Tibial artery (tissue), 4 donors: Measurements from ENCODE around the gene TRAF5.

ENCODE experiments used
- DNase-seq, 2 donors: peaks; one replicate each; pipeline ENCODE4 v3.0.0-alpha.2; 2019
- H3K27ac ChIP-seq, 2 donors: fragments of 200-600 bp; sonication (generic) in 1 of 2; 1 replicate in 1 of 2; 2 replicates in 1 of 2; pipeline ENCODE4 v1.5.1; 2018 to 2019; ENCODE audit warnings: mild to moderate bottlenecking in 1 of 2
- H3K27me3 ChIP-seq, 2 donors: fragments of 200-600 bp; sonication (generic) in 1 of 2; one replicate each; pipeline versions ENCODE4 v1.5.1 to v1.6.0; 2016 to 2019
- H3K36me3 ChIP-seq, 3 donors: fragments of 200-600 bp; sonication (generic) in 2 of 3; one replicate each; pipeline ENCODE4 v1.5.1; 2016 to 2019; ENCODE audit warnings: mild to moderate bottlenecking in 2 of 3
- H3K4me1 ChIP-seq, 4 donors: fragments of 200-600 bp; sonication (generic) in 2 of 4; 1 replicate in 3 of 4; 2 replicates in 1 of 4; pipeline ENCODE4 v1.5.1; 2016 to 2019
- H3K4me3 ChIP-seq, 2 donors: fragments of 200-600 bp; sonication (generic) in 1 of 2; 1 replicate in 1 of 2; 2 replicates in 1 of 2; pipeline ENCODE4 v1.5.1; 2018 to 2019; ENCODE audit warnings: mild to moderate bottlenecking in 2 of 2
- H3K9me3 ChIP-seq, 3 donors: fragments of 200-600 bp; sonication (generic) in 1 of 3; one replicate each; pipeline ENCODE4 v1.5.1; 2016 to 2019
- intact Hi-C: fragments of 100-400 bp; cut with DNase I; formaldehyde crosslinking; loops from one replicate; pipeline ENCODE4 v1.15.0; 2023; ENCODE audit warnings: low total_unique reads
- TF ChIP-seq, protein P1 (sequence below), 2 experiments: fragments of 200-600 bp in 1 of 2; fragments of 450-650 bp in 1 of 2; IDR thresholded peaks; one replicate each; pipeline ENCODE4 v1.5.1; 2017 to 2019; ENCODE audit warnings: antibody characterized with exemption in 2 of 2, mild to moderate bottlenecking in 1 of 2, moderate library complexity in 1 of 2

The TRAF5 gene

DNA sequence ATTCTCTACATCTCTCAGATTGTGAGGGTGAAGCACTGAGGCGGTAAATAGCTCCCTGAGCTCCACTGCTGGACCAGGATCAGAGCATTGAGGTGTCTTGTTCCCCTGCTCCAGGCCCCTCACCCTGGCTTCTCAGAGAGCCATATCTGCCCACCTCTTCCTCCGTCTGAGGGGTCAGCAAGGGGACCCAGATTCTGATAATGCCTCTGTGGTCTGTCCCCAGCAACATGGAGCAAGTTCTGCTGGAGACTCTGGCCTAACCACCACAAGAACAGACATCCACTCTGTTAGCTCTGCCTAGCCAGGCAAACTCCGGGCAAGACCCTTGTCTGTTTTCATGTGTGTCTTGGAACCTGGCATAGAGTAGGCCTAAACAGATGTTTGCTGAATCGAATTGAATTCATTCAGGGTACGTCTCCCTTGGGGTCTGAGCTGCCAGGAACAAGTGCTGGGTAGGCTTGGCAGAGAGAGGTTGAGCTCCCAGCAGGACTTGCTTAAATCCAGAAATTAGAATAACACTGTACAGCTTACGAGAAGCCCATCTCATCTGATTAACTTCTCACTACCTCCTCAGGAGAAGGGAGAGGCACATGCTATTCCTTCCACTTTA, 2.3 kb downstream of the TRAF5 start:
- Histone ChIP-seq H3K9me3 (no peaks in the 10 kb centered on the region), H3K4me1 (peaks cover 0 to 69% (median 49%) of the 10 kb centered on the region in 4 donors), H3K27ac (peak overlapping the region; percentile 95 to 97), H3K27me3 (no peaks in the 10 kb centered on the region), H3K36me3 (no peaks in the 10 kb centered on the region), H3K4me3 (peak overlapping the region; percentile 75 to 82)
- DNase-seq, result no peak
- TF ChIP-seq, protein P1, sequence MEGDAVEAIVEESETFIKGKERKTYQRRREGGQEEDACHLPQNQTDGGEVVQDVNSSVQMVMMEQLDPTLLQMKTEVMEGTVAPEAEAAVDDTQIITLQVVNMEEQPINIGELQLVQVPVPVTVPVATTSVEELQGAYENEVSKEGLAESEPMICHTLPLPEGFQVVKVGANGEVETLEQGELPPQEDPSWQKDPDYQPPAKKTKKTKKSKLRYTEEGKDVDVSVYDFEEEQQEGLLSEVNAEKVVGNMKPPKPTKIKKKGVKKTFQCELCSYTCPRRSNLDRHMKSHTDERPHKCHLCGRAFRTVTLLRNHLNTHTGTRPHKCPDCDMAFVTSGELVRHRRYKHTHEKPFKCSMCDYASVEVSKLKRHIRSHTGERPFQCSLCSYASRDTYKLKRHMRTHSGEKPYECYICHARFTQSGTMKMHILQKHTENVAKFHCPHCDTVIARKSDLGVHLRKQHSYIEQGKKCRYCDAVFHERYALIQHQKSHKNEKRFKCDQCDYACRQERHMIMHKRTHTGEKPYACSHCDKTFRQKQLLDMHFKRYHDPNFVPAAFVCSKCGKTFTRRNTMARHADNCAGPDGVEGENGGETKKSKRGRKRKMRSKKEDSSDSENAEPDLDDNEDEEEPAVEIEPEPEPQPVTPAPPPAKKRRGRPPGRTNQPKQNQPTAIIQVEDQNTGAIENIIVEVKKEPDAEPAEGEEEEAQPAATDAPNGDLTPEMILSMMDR (IDR thresholded peaks at IDR 0.05), result no peak
- intact Hi-C loops, result loop anchor here (5.0 to 10.0 kb wide), 3 partner anchors 183 to 326 kb away; no protein-coding TSS in a partner anchor

DNA sequence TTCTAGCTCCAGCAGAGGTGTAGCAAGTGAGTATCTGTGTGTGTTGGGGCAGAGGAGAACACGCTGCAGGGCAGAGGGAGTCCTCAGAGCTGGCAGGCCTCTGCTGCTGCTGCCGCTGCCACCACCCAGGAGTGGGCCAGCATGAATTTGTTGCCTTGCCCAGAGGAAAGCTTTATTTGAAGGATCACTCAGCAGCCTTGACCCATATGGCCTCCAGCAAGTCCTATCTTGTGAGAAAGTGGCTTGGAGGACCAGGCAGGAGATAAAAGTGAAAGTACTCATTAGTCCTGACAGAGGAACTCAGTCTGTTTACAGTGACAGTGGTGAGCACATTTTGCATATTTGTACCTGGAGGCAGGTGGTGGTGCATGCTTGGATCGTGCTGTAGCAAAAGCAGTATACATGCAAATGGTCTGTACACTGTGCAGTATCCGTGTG, 3.1 kb downstream of the TRAF5 start:
- DNase-seq, result no peak
- H3K4me1 ChIP-seq, result peaks cover 0 to 70% (median 49%) of the 10 kb centered on the region in 4 donors
- no peaks in the 10 kb centered on the region for H3K27me3 ChIP-seq
- intact Hi-C loops, result loop anchor here (5.0 to 10.0 kb wide), 3 partner anchors 183 to 325 kb away; no protein-coding TSS in a partner anchor
- no peaks in the 10 kb centered on the region for H3K36me3 ChIP-seq
- no peaks in the 10 kb centered on the region for H3K9me3 ChIP-seq
- peak overlapping the region; percentile 95 to 97 for H3K27ac ChIP-seq
- H3K4me3 ChIP-seq, result peak overlapping the region in 1 of 2 donors; percentile 82
- TF ChIP-seq, protein P1 (IDR thresholded peaks at IDR 0.05), result no peak

DNA sequence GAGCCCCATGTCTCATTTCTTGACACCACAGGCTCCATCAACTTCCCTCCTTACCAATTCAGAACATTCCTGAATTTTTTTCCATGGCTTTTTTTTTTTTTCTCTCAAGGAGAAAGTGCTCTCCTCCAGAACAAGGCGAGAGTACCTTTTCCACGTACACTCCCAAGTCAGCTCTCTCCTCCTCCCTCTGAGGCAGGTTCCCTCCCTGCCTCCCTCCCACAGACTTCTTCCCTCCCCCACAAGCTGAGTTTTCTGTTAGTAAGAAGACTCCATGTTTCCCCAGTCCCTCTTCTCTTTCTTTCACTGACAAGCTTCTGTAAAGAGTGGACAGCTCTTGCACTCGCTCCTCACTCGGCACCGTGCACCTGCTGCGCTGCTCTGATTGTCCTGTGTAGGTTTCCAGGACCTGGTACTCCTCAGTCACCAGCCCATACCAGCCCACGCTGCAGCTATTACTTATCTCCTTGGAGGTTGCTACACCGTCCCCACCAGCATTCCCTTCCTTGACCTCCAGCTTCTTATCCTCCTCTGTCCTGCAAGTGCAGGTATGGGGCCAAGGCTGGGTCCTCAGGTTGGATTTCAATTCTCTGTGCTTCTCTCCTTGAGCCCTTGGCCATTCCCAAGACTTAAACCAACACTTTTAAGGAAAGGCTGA, 3.8 kb downstream of the TRAF5 start:
- DNase-seq, result no peak
- H3K4me1 ChIP-seq, result peaks cover 0 to 75% (median 52%) of the 10 kb centered on the region in 4 donors
- H3K27ac ChIP-seq, result peak overlapping the region in 1 of 2 donors; percentile 97
- no peaks in the 10 kb centered on the region for H3K36me3 ChIP-seq
- TF ChIP-seq, protein P1 (IDR thresholded peaks at IDR 0.05), result no peak
- H3K4me3 ChIP-seq, result no peak overlapping the region
- no peaks in the 10 kb centered on the region for H3K27me3 ChIP-seq
- intact Hi-C loops, result no loop called here
- no peaks in the 10 kb centered on the region for H3K9me3 ChIP-seq

DNA sequence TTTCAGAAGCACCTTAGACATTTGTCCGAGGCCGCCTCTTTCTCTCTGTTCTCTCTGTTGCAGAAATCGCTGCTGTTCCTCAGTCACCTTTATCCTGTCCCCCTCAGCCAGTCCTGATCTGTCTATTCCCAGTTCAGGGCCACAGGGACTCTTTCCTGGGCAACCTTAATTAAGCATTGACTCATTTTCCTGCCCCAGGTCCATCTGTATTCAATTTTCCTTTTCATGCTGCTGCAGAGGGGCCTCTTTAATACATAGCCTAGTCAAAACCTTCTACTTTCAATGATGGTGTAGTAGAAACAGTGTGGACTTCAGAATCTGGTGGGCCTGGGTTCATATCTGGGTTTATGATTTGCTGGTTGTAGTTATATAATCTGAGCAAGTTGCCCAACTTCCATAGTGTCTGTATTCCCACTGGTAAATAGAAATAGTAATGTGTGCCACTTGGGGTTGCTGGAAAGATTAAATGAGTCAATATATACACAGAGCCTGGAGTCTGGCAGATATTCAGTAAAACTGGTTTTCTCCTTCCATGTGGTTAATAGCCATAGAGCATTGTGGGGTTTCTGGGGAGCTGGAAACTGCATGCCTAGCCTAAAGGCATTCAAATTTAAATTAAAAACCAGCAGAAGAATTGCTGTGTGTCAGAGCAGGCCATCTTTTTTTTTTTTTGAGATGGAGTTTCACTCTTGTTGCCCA, 4.5 kb downstream of the TRAF5 start:
- no peak for DNase-seq
- Histone ChIP-seq H3K27ac (no peak overlapping the region), H3K4me3 (no peak overlapping the region), H3K36me3 (no peaks in the 10 kb centered on the region), H3K4me1 (peaks cover 0 to 75% (median 57%) of the 10 kb centered on the region in 4 donors), H3K27me3 (no peaks in the 10 kb centered on the region), H3K9me3 (no peaks in the 10 kb centered on the region)
- intact Hi-C loops, result no loop called here
- TF ChIP-seq, protein P1 (IDR thresholded peaks at IDR 0.05), result no peak

DNA sequence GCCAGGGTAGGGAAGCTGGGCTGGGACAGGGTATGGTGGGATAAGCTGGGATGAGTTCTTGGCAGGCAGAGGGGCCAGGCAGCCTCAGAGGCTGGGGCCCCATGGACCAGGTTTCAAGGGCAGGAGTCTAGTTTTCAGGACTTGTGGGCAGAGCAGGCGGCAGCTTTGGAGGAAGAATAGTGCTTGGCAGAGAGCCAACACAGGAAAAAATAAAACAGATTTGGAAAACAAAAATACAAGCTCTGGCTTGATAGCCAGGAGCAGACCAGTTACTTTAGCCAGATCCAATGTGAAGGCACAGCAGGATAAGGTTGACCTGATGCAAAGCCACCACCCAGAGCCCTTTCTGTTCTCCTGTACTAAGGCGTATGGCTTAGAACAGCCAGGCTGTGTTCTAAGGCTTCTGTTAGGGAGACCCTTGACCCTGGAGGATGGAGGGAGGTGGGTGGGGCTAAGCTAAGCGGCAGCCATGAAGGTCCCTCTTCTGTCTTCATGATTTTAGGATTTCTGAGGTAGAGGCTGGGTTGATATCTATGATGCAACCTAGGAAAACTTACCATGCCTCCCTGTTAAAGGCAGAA, 5.5 kb downstream of the TRAF5 start:
- intact Hi-C loops, result no loop called here
- H3K27me3 ChIP-seq, result no peaks in the 10 kb centered on the region

More for the DNA sequence above, 5.5 kb downstream of the TRAF5 start:
- no peaks in the 10 kb centered on the region for H3K36me3 ChIP-seq
- H3K9me3 ChIP-seq, result no peaks in the 10 kb centered on the region
- TF ChIP-seq, protein P1 (IDR thresholded peaks at IDR 0.05), result no peak
- no peak overlapping the region for H3K4me3 ChIP-seq
- H3K4me1 ChIP-seq, result peaks cover 0 to 82% (median 61%) of the 10 kb centered on the region in 4 donors
- no peak overlapping the region for H3K27ac ChIP-seq
- no peak for DNase-seq
